ENCODE measurements around the gene FAF1. TPM values are rescaled to one million over a fixed set of nuclear protein-coding genes. Genes with fewer than 3 reads are reported as not detected.
"Not testable (repeated sequence)": the region's sequence is repeated elsewhere in the genome, so short reads cannot be mapped to it uniquely, and the experiment has no call there.

Gene FAF1
- total RNA-seq, 2 experiments from 2014 or later = 64.5 to 73.1 TPM

GRCh38 chr1:50933770-50934169 is 26.3 kb downstream of the FAF1 start:
- ATAC-seq; intact Hi-C loops (cut with DNase I, micrococcal nuclease); POLR2A ChIA-PET; H3K9me3 Mint-ChIP-seq (ENCODE audit: low read depth); H3K27me3 Mint-ChIP-seq; H3K36me3 Mint-ChIP-seq (ENCODE audit: low read depth); H3K4me3 Mint-ChIP-seq; DNase-seq; H3K27ac Mint-ChIP-seq: not testable (repeated sequence)
- H3K4me1 Mint-ChIP-seq = peaks cover 48% of the 10 kb centered on the region
- CTCF ChIA-PET = interaction anchor here (1.5 kb wide), 1 partner anchor 27 kb away, joined by 3 read pairs; the partner anchor contains the start of gene FAF1

- H3K27me3 Mint-ChIP-seq; H3K27ac Mint-ChIP-seq; intact Hi-C loops (cut with DNase I, micrococcal nuclease); H3K4me3 Mint-ChIP-seq; H3K36me3 Mint-ChIP-seq (ENCODE audit: low read depth); POLR2A ChIA-PET; ATAC-seq; DNase-seq; CTCF ChIA-PET; H3K9me3 Mint-ChIP-seq (ENCODE audit: low read depth): not testable (repeated sequence)
- H3K4me1 Mint-ChIP-seq = peaks cover 42% of the 10 kb centered on the region
These were observed 28.0 kb downstream of the FAF1 start for GRCh38 chr1:50932043-50932442.

GRCh38 chr1:50930965-50931737 is 28.9 kb downstream of the FAF1 start:
- POLR2A ChIA-PET = no interaction called here
- Mint-ChIP-seq H3K27me3 (no peaks in the 10 kb centered on the region), H3K4me3 (no peak overlapping the region), H3K27ac (no peak overlapping the region), H3K4me1 (peaks cover 35% of the 10 kb centered on the region), H3K9me3 (ENCODE audit: low read depth) (no peaks in the 10 kb centered on the region), H3K36me3 (ENCODE audit: low read depth) (peaks cover 8% of the 10 kb centered on the region)
- DNase-seq (peak; percentile 36), ATAC-seq (no peak)
- intact Hi-C loops (cut with DNase I, micrococcal nuclease) = loop anchor here in 1 of 2 experiments (2.0 kb wide), 1 partner anchor 30 kb away; the partner anchor contains the start of gene FAF1
- CTCF ChIA-PET = interaction anchor here (1.0 to 3.1 kb wide), 5 partner anchors 10 to 161 kb away, joined by 3 to 13 read pairs (median 9); partner anchors contain the start of gene FAF1

- Mint-ChIP-seq H3K27ac (no peak overlapping the region), H3K36me3 (ENCODE audit: low read depth) (peaks cover 11% of the 10 kb centered on the region), H3K9me3 (ENCODE audit: low read depth) (no peaks in the 10 kb centered on the region), H3K27me3 (no peaks in the 10 kb centered on the region), H3K4me3 (no peak overlapping the region), H3K4me1 (peaks cover 34% of the 10 kb centered on the region)
- CTCF ChIA-PET = interaction anchor here (0.8 to 3.1 kb wide), 22 partner anchors 8 to 259 kb away, joined by 3 to 23 read pairs (median 4); partner anchors contain the start of gene FAF1
- no peak for DNase-seq
- peak; percentile 74 for ATAC-seq
- intact Hi-C loops (cut with DNase I, micrococcal nuclease) = loop anchor here in 1 of 2 experiments (2.0 kb wide), 1 partner anchor 31 kb away; the partner anchor contains the start of gene FAF1
- POLR2A ChIA-PET = no interaction called here
These were observed 29.9 kb downstream of the FAF1 start for GRCh38 chr1:50930193-50930592.

GRCh38 chr1:50929376-50929958 is 30.6 kb downstream of the FAF1 start:
- Mint-ChIP-seq H3K27ac (no peak overlapping the region), H3K4me3 (no peak overlapping the region), H3K4me1 (peaks cover 37% of the 10 kb centered on the region), H3K9me3 (ENCODE audit: low read depth) (no peaks in the 10 kb centered on the region), H3K36me3 (ENCODE audit: low read depth) (peaks cover 11% of the 10 kb centered on the region), H3K27me3 (no peaks in the 10 kb centered on the region)
- ATAC-seq (no peak), DNase-seq (no peak)
- CTCF ChIA-PET = interaction anchor here (0.7 to 3.1 kb wide), 24 partner anchors 9 to 323 kb away, joined by 3 to 23 read pairs (median 4); partner anchors contain the start of gene FAF1
- POLR2A ChIA-PET = no interaction called here
- intact Hi-C loops (cut with DNase I, micrococcal nuclease) = loop anchor here (1.0 to 10.0 kb wide), 4 partner anchors 41 to 260 kb away; partner anchors contain the start of gene CDKN2C (in 1 of the 2)

- POLR2A ChIA-PET = no interaction called here
These were observed 36.5 kb downstream of the FAF1 start for GRCh38 chr1:50923564-50923963.

GRCh38 chr1:50921029-50921428 is 39.0 kb downstream of the FAF1 start:
- peaks cover 35% of the 10 kb centered on the region for H3K4me1 Mint-ChIP-seq
- peaks cover 24% of the 10 kb centered on the region for H3K36me3 Mint-ChIP-seq (ENCODE audit: low read depth)
- ChIA-PET CTCF (interaction anchor here (0.8 to 1.6 kb wide), 2 partner anchors 9 to 43 kb away, joined by 3 to 4 read pairs; no protein-coding TSS in a partner anchor), POLR2A (no interaction called here)
- H3K27me3 Mint-ChIP-seq = no peaks in the 10 kb centered on the region
- DNase-seq (no peak), ATAC-seq (no peak)
- intact Hi-C loops (cut with DNase I, micrococcal nuclease) = loop anchor here in 1 of 2 experiments (10.0 kb wide), 1 partner anchor 124 kb away; no protein-coding TSS in a partner anchor
- H3K27ac Mint-ChIP-seq = no peak overlapping the region
- H3K9me3 Mint-ChIP-seq (ENCODE audit: low read depth) = peaks cover 16% of the 10 kb centered on the region
- H3K4me3 Mint-ChIP-seq = no peak overlapping the region

More at GRCh38 chr1:50923564-50923963, 36.5 kb downstream of the FAF1 start:
- intact Hi-C loops (cut with DNase I, micrococcal nuclease) = loop anchor here in 1 of 2 experiments (10.0 kb wide), 1 partner anchor 121 kb away; no protein-coding TSS in a partner anchor
- no peak overlapping the region for H3K27ac Mint-ChIP-seq
- no peak for DNase-seq
- H3K4me1 Mint-ChIP-seq = peaks cover 23% of the 10 kb centered on the region
- CTCF ChIA-PET = no interaction called here
- no peak overlapping the region for H3K4me3 Mint-ChIP-seq
- no peaks in the 10 kb centered on the region for H3K27me3 Mint-ChIP-seq
- peaks cover 28% of the 10 kb centered on the region for H3K36me3 Mint-ChIP-seq (ENCODE audit: low read depth)
- ATAC-seq = no peak
- peaks cover 16% of the 10 kb centered on the region for H3K9me3 Mint-ChIP-seq (ENCODE audit: low read depth)

GRCh38 chr1:50920409-50920808 is 39.7 kb downstream of the FAF1 start:
- Mint-ChIP-seq H3K4me1 (peaks cover 35% of the 10 kb centered on the region), H3K4me3 (no peak overlapping the region), H3K36me3 (ENCODE audit: low read depth) (peaks cover 24% of the 10 kb centered on the region), H3K9me3 (ENCODE audit: low read depth) (peaks cover 16% of the 10 kb centered on the region), H3K27ac (no peak overlapping the region), H3K27me3 (no peaks in the 10 kb centered on the region)
- intact Hi-C loops (cut with DNase I, micrococcal nuclease) = loop anchor here in 1 of 2 experiments (10.0 kb wide), 1 partner anchor 124 kb away; no protein-coding TSS in a partner anchor
- ChIA-PET CTCF (interaction anchor here (0.8 to 1.6 kb wide), 2 partner anchors 10 to 43 kb away, joined by 3 to 4 read pairs; no protein-coding TSS in a partner anchor), POLR2A (no interaction called here)
- DNase-seq (no peak), ATAC-seq (no peak)

GRCh38 chr1:50917138-50918137 is 42.6 kb downstream of the FAF1 start:
- Mint-ChIP-seq H3K36me3 (ENCODE audit: low read depth) (peaks cover 8% of the 10 kb centered on the region), H3K27me3 (no peaks in the 10 kb centered on the region), H3K4me1 (peaks cover 19% of the 10 kb centered on the region), H3K4me3 (no peak overlapping the region), H3K9me3 (ENCODE audit: low read depth) (peaks cover 4% of the 10 kb centered on the region), H3K27ac (no peak overlapping the region)
- CTCF ChIA-PET = interaction anchor here (0.6 to 1.1 kb wide), 2 partner anchors 12 to 227 kb away, joined by 3 to 4 read pairs; no protein-coding TSS in a partner anchor
- no peak for DNase-seq
- ATAC-seq = no peak
- POLR2A ChIA-PET = no interaction called here
- intact Hi-C loops (cut with DNase I, micrococcal nuclease) = no loop called here

- no peaks in the 10 kb centered on the region for H3K9me3 Mint-ChIP-seq (ENCODE audit: low read depth)
- intact Hi-C loops (cut with DNase I, micrococcal nuclease) = no loop called here
- no peak for DNase-seq
- POLR2A ChIA-PET = no interaction called here
- H3K4me3 Mint-ChIP-seq = no peak overlapping the region
- peaks cover 19% of the 10 kb centered on the region for H3K4me1 Mint-ChIP-seq
- no peak overlapping the region for H3K27ac Mint-ChIP-seq
- H3K36me3 Mint-ChIP-seq (ENCODE audit: low read depth) = peaks cover 5% of the 10 kb centered on the region
- no peaks in the 10 kb centered on the region for H3K27me3 Mint-ChIP-seq
- CTCF ChIA-PET = no interaction called here
- ATAC-seq = no peak
These were observed 44.4 kb downstream of the FAF1 start for GRCh38 chr1:50915621-50916020.
